Astrocyte (in vitro differentiated cells and primary cell): ENCODE results near the gene ARHGAP6. TPM values are rescaled to one million over a fixed set of nuclear protein-coding genes. Genes with fewer than 3 reads are reported as not detected.

Source experiments
- DNase-seq: peaks from one replicate; pipeline ENCODE4 v3.0.0-alpha.2; 2010; ENCODE audit warnings: low read depth
- FAIRE-seq: peaks from 2 replicates; lab custom pipeline; 2011; peaks lifted over from hg19 to GRCh38; lab: Jason Lieb, UNC
- H2AFZ ChIP-seq: 2 replicates; pipeline ENCODE4 v1.6.0; 2012; ENCODE audit warnings: low read depth, low read length, inconsistent platforms
- H3K27ac ChIP-seq: 2 replicates; pipeline ENCODE4 v1.5.1; 2011; ENCODE audit warnings: low read depth, low read length, inconsistent platforms
- H3K27me3 ChIP-seq: 2 replicates; pipeline ENCODE4 v1.6.0; 2011; ENCODE audit warnings: low read length, inconsistent platforms; ENCODE audit not compliant: insufficient read depth
- H3K36me3 ChIP-seq: 2 replicates; pipeline ENCODE4 v1.5.1; 2011; ENCODE audit warnings: low read length, inconsistent platforms; ENCODE audit not compliant: insufficient read depth
- H3K4me1 ChIP-seq: 2 replicates; pipeline ENCODE4 v1.5.1; 2011; ENCODE audit warnings: low read length, inconsistent platforms; ENCODE audit not compliant: insufficient read depth
- H3K4me2 ChIP-seq: 2 replicates; pipeline ENCODE4 v1.6.0; 2012; ENCODE audit warnings: low read length, inconsistent platforms
- H3K4me3 ChIP-seq: 2 replicates; pipeline ENCODE4 v1.5.1; 2011; ENCODE audit warnings: low read depth, mild to moderate bottlenecking, low read length, inconsistent platforms; ENCODE audit not compliant: insufficient read depth
- H3K79me2 ChIP-seq: 2 replicates; pipeline ENCODE4 v1.6.0; 2012; ENCODE audit warnings: mild to moderate bottlenecking, low read length, inconsistent platforms; ENCODE audit not compliant: insufficient read depth
- H3K9ac ChIP-seq: 2 replicates; pipeline ENCODE4 v1.6.0; 2012; ENCODE audit warnings: mild to moderate bottlenecking, low read length, inconsistent platforms
- H3K9me3 ChIP-seq: 2 replicates; pipeline ENCODE4 v1.5.1; 2012; ENCODE audit warnings: low read depth, mild to moderate bottlenecking, low read length, inconsistent platforms; ENCODE audit not compliant: insufficient read depth
- H4K20me1 ChIP-seq: 2 replicates; pipeline ENCODE4 v1.6.0; 2012; ENCODE audit warnings: low read length, inconsistent platforms; ENCODE audit not compliant: insufficient read depth
- H3K27ac Mint-ChIP-seq: one replicate; pipeline ENCODE4 v1.8.0; 2021; ENCODE audit warnings: mild to moderate bottlenecking, mixed read lengths; ENCODE audit not compliant: unreplicated experiment
- H3K27me3 Mint-ChIP-seq: one replicate; pipeline ENCODE4 v1.8.0; 2021; ENCODE audit warnings: low read depth, mixed read lengths; ENCODE audit not compliant: unreplicated experiment
- H3K36me3 Mint-ChIP-seq: one replicate; pipeline ENCODE4 v1.8.0; 2021; ENCODE audit warnings: low read depth, mixed read lengths; ENCODE audit not compliant: unreplicated experiment
- H3K4me1 Mint-ChIP-seq: one replicate; pipeline ENCODE4 v1.8.0; 2021; ENCODE audit warnings: low read depth, mixed read lengths; ENCODE audit not compliant: unreplicated experiment
- H3K4me3 Mint-ChIP-seq: one replicate; pipeline ENCODE4 v1.8.0; 2021; ENCODE audit warnings: mild to moderate bottlenecking, moderate library complexity, mixed read lengths; ENCODE audit not compliant: unreplicated experiment
- H3K9me3 Mint-ChIP-seq: one replicate; pipeline ENCODE4 v1.8.0; 2021; ENCODE audit warnings: mild to moderate bottlenecking, mixed read lengths; ENCODE audit not compliant: unreplicated experiment
- CTCF ChIP-seq: IDR thresholded peaks from 2 replicates; pipeline ENCODE4 v1.5.1; 2011; ENCODE audit warnings: low read depth, mild to moderate bottlenecking, inconsistent platforms, low read length, moderate library complexity; ENCODE audit not compliant: insufficient read depth
- EZH2 ChIP-seq: IDR thresholded peaks from 2 replicates; pipeline ENCODE4 v1.6.1; 2012; ENCODE audit warnings: mild to moderate bottlenecking, low read length, inconsistent platforms; ENCODE audit not compliant: insufficient read depth
- total RNA-seq: library from RNA; stranded (reverse); gene quantifications from 2 replicates; pipeline ENCODE4 v1.2.1, GENCODE V29; 2021

ARHGAP6 gene
- total RNA-seq, 1 donor from 2014 or later, result 0.30 TPM

GRCh38 chrX:11135564-11136185 is 530.0 kb downstream of the ARHGAP6 start:
- H3K4me3 ChIP-seq, result no peak overlapping the region
- no peak overlapping the region for H2AFZ ChIP-seq
- FAIRE-seq, result no peak
- no peaks in the 10 kb centered on the region for H4K20me1 ChIP-seq
- no peaks in the 10 kb centered on the region for H3K4me1 Mint-ChIP-seq
- no peak overlapping the region for H3K27ac ChIP-seq
- no peak overlapping the region for H3K4me2 ChIP-seq
- H3K27ac Mint-ChIP-seq, result no peak overlapping the region
- H3K9ac ChIP-seq, result no peak overlapping the region
- no peaks in the 10 kb centered on the region for H3K36me3 Mint-ChIP-seq
- no peaks in the 10 kb centered on the region for H3K79me2 ChIP-seq
- H3K4me1 ChIP-seq, result no peaks in the 10 kb centered on the region
- no peak for DNase-seq
- H3K9me3 Mint-ChIP-seq, result no peaks in the 10 kb centered on the region
- no peaks in the 10 kb centered on the region for H3K27me3 ChIP-seq
- no peaks in the 10 kb centered on the region for H3K27me3 Mint-ChIP-seq
- H3K36me3 ChIP-seq, result no peaks in the 10 kb centered on the region
- TF ChIP-seq CTCF (no peak), EZH2 (no peak)
- no peaks in the 10 kb centered on the region for H3K9me3 ChIP-seq
- no peak overlapping the region for H3K4me3 Mint-ChIP-seq

GRCh38 chrX:11131146-11131545 is 534.6 kb downstream of the ARHGAP6 start:
- H3K79me2 ChIP-seq, result no peaks in the 10 kb centered on the region
- Mint-ChIP-seq H3K9me3 (no peaks in the 10 kb centered on the region), H3K27me3 (no peaks in the 10 kb centered on the region), H3K4me1 (no peaks in the 10 kb centered on the region), H3K36me3 (no peaks in the 10 kb centered on the region), H3K27ac (no peak overlapping the region), H3K4me3 (no peak overlapping the region)
- H2AFZ ChIP-seq, result no peak overlapping the region
- DNase-seq (no peak), FAIRE-seq (no peak)
- no peak overlapping the region for H3K9ac ChIP-seq
- TF ChIP-seq CTCF (no peak), EZH2 (no peak)
- H3K4me1 ChIP-seq, result no peaks in the 10 kb centered on the region
- no peaks in the 10 kb centered on the region for H3K9me3 ChIP-seq
- no peak overlapping the region for H3K4me2 ChIP-seq
- no peak overlapping the region for H3K4me3 ChIP-seq
- H3K27ac ChIP-seq, result no peak overlapping the region
- H3K27me3 ChIP-seq, result no peaks in the 10 kb centered on the region
- no peaks in the 10 kb centered on the region for H4K20me1 ChIP-seq
- H3K36me3 ChIP-seq, result no peaks in the 10 kb centered on the region

- H3K79me2 ChIP-seq, result no peaks in the 10 kb centered on the region
- H3K4me2 ChIP-seq, result no peak overlapping the region
- no peak overlapping the region for H3K27ac ChIP-seq
- H3K4me1 Mint-ChIP-seq, result no peaks in the 10 kb centered on the region
- FAIRE-seq (no peak), DNase-seq (no peak)
- no peaks in the 10 kb centered on the region for H3K9me3 Mint-ChIP-seq
- H3K4me3 Mint-ChIP-seq, result no peak overlapping the region
- H3K27me3 ChIP-seq, result no peaks in the 10 kb centered on the region
- H3K27ac Mint-ChIP-seq, result no peak overlapping the region
- H3K9me3 ChIP-seq, result no peaks in the 10 kb centered on the region
- H2AFZ ChIP-seq, result no peak overlapping the region
- no peaks in the 10 kb centered on the region for H3K36me3 Mint-ChIP-seq
- H3K9ac ChIP-seq, result no peak overlapping the region
- no peaks in the 10 kb centered on the region for H3K36me3 ChIP-seq
- H4K20me1 ChIP-seq, result no peaks in the 10 kb centered on the region
- H3K4me3 ChIP-seq, result no peak overlapping the region
- no peaks in the 10 kb centered on the region for H3K27me3 Mint-ChIP-seq
- H3K4me1 ChIP-seq, result no peaks in the 10 kb centered on the region
- TF ChIP-seq EZH2, result no peak
- TF ChIP-seq CTCF, result no peak
These were observed 535.6 kb downstream of the ARHGAP6 start for GRCh38 chrX:11130136-11130535.
